CD14-positive monocyte (primary cell): ENCODE data around the gene SLC27A4. TPM values are rescaled to one million over a fixed set of nuclear protein-coding genes. Genes with fewer than 3 reads are reported as not detected.

Source experiments
- DNase-seq, 3 donors: peaks; one replicate each; pipeline ENCODE4 v3.0.0-alpha.2; 2011 to 2022
- H2AFZ ChIP-seq: 2 replicates; pipeline ENCODE4 v1.6.0; 2012; ENCODE audit warnings: mild to moderate bottlenecking, low read depth, low read length, inconsistent platforms; ENCODE audit not compliant: insufficient read depth, poor library complexity, severe bottlenecking
- H3K27ac ChIP-seq, 2 donors: 1 replicate in 1 of 2; 2 replicates in 1 of 2; pipeline ENCODE4 v1.5.1; 2012 to 2013; ENCODE audit warnings: low read length in 2 of 2, control low read depth in 1 of 2, inconsistent platforms in 1 of 2, low read depth in 1 of 2, mild to moderate bottlenecking in 1 of 2
- H3K27me3 ChIP-seq, 2 donors: one replicate each; pipeline versions ENCODE4 v1.6.0 to v1.6.1; 2011 to 2013; ENCODE audit warnings: low read length in 2 of 2; ENCODE audit not compliant: control insufficient read depth in 2 of 2, insufficient read depth in 2 of 2
- H3K36me3 ChIP-seq, 2 donors: replicated peaks in 1 of 2; 1 replicate in 1 of 2; 2 replicates in 1 of 2; pipeline versions ENCODE4 v1.5.1 to v1.6.1; 2012 to 2013; ENCODE audit warnings: low read length in 2 of 2, control low read depth in 1 of 2, inconsistent platforms in 1 of 2, mild to moderate bottlenecking in 1 of 2; ENCODE audit not compliant: insufficient read depth in 2 of 2, control insufficient read depth in 1 of 2
- H3K4me1 ChIP-seq, 2 donors: 1 replicate in 1 of 2; 2 replicates in 1 of 2; pipeline versions ENCODE4 v1.5.1 to v1.6.1; 2012 to 2013; ENCODE audit warnings: low read length in 2 of 2, control low read depth in 1 of 2, inconsistent platforms in 1 of 2, mild to moderate bottlenecking in 1 of 2, moderate library complexity in 1 of 2; ENCODE audit not compliant: insufficient read depth in 2 of 2, control insufficient read depth in 1 of 2
- H3K4me2 ChIP-seq: replicated peaks from 2 replicates; pipeline ENCODE3; 2012; ENCODE audit warnings: low read length, moderate library complexity, mild to moderate bottlenecking; ENCODE audit not compliant: poor library complexity, severe bottlenecking; ENCODE audit errors: extremely low read depth
- H3K4me3 ChIP-seq, 3 experiments: fragments of 200-600 bp in 1 of 3; sonication (generic) in 1 of 3; replicated peaks in 1 of 3; 1 replicate in 2 of 3; 2 replicates in 1 of 3; pipeline ENCODE4 v1.5.1; 2011 to 2013; ENCODE audit warnings: low read length in 3 of 3, mild to moderate bottlenecking in 3 of 3, control low read depth in 2 of 3, low read depth in 2 of 3, inconsistent platforms in 1 of 3, moderate library complexity in 1 of 3
- H3K79me2 ChIP-seq: 2 replicates; pipeline ENCODE4 v1.6.0; 2012; ENCODE audit warnings: mild to moderate bottlenecking, control low read depth, inconsistent platforms, low read length, moderate library complexity; ENCODE audit not compliant: insufficient read depth
- H3K9ac ChIP-seq: 2 replicates; pipeline ENCODE4 v1.6.0; 2017; ENCODE audit warnings: low read length, mild to moderate bottlenecking; ENCODE audit not compliant: insufficient read depth, poor library complexity, severe bottlenecking
- H3K9me3 ChIP-seq, 2 donors: replicated peaks in 1 of 2; 1 replicate in 1 of 2; 2 replicates in 1 of 2; pipeline versions ENCODE4 v1.5.1 to v1.6.1; 2012 to 2013; ENCODE audit warnings: low read length in 2 of 2, control low read depth in 1 of 2; ENCODE audit not compliant: control insufficient read depth in 1 of 2, insufficient read depth in 1 of 2
- H4K20me1 ChIP-seq: 2 replicates; pipeline ENCODE4 v1.6.0; 2012; ENCODE audit warnings: mild to moderate bottlenecking, low read length, control low read depth, moderate library complexity; ENCODE audit not compliant: insufficient read depth
- H3K27ac Mint-ChIP-seq, 7 donors: one replicate each; pipeline ENCODE4 v1.8.0; 2020; ENCODE audit warnings: mild to moderate bottlenecking in 7 of 7, mixed read lengths in 7 of 7, moderate library complexity in 6 of 7, inconsistent platforms in 2 of 7
- H3K27me3 Mint-ChIP-seq, 3 donors: one replicate each; pipeline ENCODE4 v1.8.0; 2021 to 2022; ENCODE audit warnings: low read depth in 3 of 3, mild to moderate bottlenecking in 3 of 3, mixed read lengths in 3 of 3, moderate library complexity in 3 of 3, inconsistent platforms in 1 of 3
- H3K36me3 Mint-ChIP-seq, 2 donors: one replicate each; pipeline ENCODE4 v1.8.0; 2020; ENCODE audit warnings: mixed read lengths in 2 of 2, inconsistent platforms in 1 of 2, mild to moderate bottlenecking in 1 of 2
- H3K4me1 Mint-ChIP-seq: one replicate; pipeline ENCODE4 v1.8.0; 2020; ENCODE audit warnings: mild to moderate bottlenecking, mixed read lengths
- H3K4me3 Mint-ChIP-seq, 2 donors: one replicate each; pipeline ENCODE4 v1.8.0; 2020; ENCODE audit warnings: mild to moderate bottlenecking in 2 of 2, mixed read lengths in 2 of 2, moderate library complexity in 1 of 2
- H3K9me3 Mint-ChIP-seq, 7 donors: one replicate each; pipeline ENCODE4 v1.8.0; 2020 to 2022; ENCODE audit warnings: mixed read lengths in 7 of 7, mild to moderate bottlenecking in 6 of 7, moderate library complexity in 6 of 7, inconsistent platforms in 2 of 7
- WGBS: methylation state at CpG from one replicate; pipeline ENCODE4 v1.1.5; 2013; ENCODE audit warnings: missing lambda C conversion rate; ENCODE audit not compliant: insufficient coverage; 5-methylcytosine and 5-hydroxymethylcytosine counted together
- intact Hi-C, 2 donors: fragments of 100-400 bp; cut with micrococcal nuclease; formaldehyde crosslinking; loops; one replicate each; pipeline versions ENCODE4 v1.15.0 to v1.15.1; 2023
- polyA plus RNA-seq, 3 donors: library from polyadenylated mRNA; depleted of rRNA in 1 of 3; unstranded in 2 of 3; stranded (reverse) in 1 of 3; fragments of 300-500 nt in 2 of 3; fragments of >200 nt in 1 of 3; fragmentation: Illumina TruSeq in 2 of 3; gene quantifications; 1 replicate in 2 of 3; 2 replicates in 1 of 3; pipeline ENCODE4 v1.2.3, GENCODE V29; 2012 to 2021
- TF ChIP-seq, protein P1 (sequence below): fragments of 200-600 bp; IDR thresholded peaks from one replicate; pipeline ENCODE4 v1.8.0; 2022; ENCODE audit warnings: antibody characterized with exemption, mild to moderate bottlenecking

Gene SLC27A4
- polyA plus RNA-seq, 3 donors = 6.8 to 8.9 (median 6.8) TPM

DNA sequence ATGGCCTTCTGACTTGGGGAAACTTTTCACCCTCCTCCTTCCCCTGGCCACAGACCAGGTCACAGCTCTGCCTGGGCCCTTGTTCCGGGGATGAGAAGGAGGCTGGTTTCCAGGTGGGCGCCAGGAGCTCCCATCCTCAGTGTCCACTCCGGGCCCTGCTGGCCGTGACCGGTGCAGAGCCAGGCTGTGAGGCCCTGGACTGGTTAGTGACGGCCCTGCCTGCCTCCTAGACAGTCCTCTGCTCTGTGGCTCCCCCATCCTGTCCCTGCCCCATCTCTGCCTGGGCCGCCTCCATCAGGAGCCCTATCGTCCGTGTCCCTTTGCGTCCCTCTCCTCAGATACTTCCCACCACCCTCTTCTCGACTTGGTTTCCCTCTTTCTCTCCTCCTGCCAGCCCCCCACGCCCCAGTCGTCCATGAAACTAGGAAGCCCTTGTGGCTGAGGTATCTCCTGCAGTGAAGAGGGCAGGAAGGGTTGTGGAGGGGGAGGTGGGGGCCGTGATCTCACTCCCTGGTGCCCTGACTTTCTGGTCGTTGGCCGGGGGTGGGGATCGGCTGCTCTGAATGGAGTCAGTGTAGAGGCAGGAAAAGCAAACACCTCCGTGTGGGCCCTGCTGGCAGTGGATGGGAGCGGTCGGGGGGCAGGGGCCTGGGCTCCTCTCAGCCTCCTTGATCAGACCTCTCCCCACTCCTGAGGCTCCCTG lies 64.9 kb downstream of the SLC27A4 start:
- H3K9me3 Mint-ChIP-seq = no peaks in the 10 kb centered on the region
- no peaks in the 10 kb centered on the region for H3K4me1 ChIP-seq
- no peak overlapping the region for H3K27ac Mint-ChIP-seq
- no peak overlapping the region for H3K4me2 ChIP-seq
- H3K4me3 ChIP-seq = no peak overlapping the region
- H3K9me3 ChIP-seq = no peaks in the 10 kb centered on the region
- no peak overlapping the region for H2AFZ ChIP-seq
- H3K36me3 ChIP-seq = no peaks in the 10 kb centered on the region
- H3K4me1 Mint-ChIP-seq = no peaks in the 10 kb centered on the region
- no peak for DNase-seq
- H3K9ac ChIP-seq = no peak overlapping the region
- no peak overlapping the region for H3K27ac ChIP-seq
- peaks cover 5 to 23% of the 10 kb centered on the region in 2 donors for H3K27me3 ChIP-seq
- H3K79me2 ChIP-seq = no peaks in the 10 kb centered on the region
- intact Hi-C loops = no loop called here
- H3K27me3 Mint-ChIP-seq = peaks cover 18 to 34% (median 25%) of the 10 kb centered on the region in 3 donors
- H3K4me3 Mint-ChIP-seq = no peak overlapping the region
- TF ChIP-seq, protein P1, sequence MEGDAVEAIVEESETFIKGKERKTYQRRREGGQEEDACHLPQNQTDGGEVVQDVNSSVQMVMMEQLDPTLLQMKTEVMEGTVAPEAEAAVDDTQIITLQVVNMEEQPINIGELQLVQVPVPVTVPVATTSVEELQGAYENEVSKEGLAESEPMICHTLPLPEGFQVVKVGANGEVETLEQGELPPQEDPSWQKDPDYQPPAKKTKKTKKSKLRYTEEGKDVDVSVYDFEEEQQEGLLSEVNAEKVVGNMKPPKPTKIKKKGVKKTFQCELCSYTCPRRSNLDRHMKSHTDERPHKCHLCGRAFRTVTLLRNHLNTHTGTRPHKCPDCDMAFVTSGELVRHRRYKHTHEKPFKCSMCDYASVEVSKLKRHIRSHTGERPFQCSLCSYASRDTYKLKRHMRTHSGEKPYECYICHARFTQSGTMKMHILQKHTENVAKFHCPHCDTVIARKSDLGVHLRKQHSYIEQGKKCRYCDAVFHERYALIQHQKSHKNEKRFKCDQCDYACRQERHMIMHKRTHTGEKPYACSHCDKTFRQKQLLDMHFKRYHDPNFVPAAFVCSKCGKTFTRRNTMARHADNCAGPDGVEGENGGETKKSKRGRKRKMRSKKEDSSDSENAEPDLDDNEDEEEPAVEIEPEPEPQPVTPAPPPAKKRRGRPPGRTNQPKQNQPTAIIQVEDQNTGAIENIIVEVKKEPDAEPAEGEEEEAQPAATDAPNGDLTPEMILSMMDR = no peak
- H3K36me3 Mint-ChIP-seq = no peaks in the 10 kb centered on the region
- WGBS = 89% methylated on average over 3 of the region's 20 CpGs
- no peaks in the 10 kb centered on the region for H4K20me1 ChIP-seq

DNA sequence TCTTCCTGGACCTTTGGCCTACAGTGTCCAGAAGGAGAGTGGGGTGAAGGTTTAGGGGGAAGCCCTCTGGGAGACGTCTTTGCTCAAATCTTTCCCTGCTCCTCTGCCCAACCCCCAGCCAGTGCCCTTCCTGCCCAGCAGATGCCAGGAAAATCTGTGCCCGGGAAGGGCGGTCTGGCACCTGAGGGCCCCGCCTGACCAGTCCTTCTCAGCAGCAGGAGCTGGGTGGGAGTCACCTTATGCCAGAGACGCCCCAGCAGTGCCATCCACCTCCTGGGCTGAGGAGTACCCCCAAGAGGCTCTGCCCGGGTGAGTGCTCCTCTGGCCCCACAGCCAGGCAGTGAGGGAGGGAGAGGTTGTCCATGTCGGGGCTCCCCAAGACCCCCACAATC lies 65.4 kb downstream of the SLC27A4 start:
- Histone ChIP-seq H3K27ac (no peak overlapping the region), H3K27me3 (peaks cover 5 to 24% of the 10 kb centered on the region in 2 donors), H3K36me3 (no peaks in the 10 kb centered on the region), H3K4me1 (no peaks in the 10 kb centered on the region), H2AFZ (no peak overlapping the region), H3K79me2 (no peaks in the 10 kb centered on the region), H4K20me1 (no peaks in the 10 kb centered on the region), H3K9me3 (no peaks in the 10 kb centered on the region), H3K9ac (no peak overlapping the region), H3K4me2 (no peak overlapping the region), H3K4me3 (no peak overlapping the region)
- H3K9me3 Mint-ChIP-seq = no peaks in the 10 kb centered on the region
- TF ChIP-seq, protein P1 = no peak
- intact Hi-C loops = no loop called here
- peak overlapping the region in 1 of 7 donors; percentile 37 for H3K27ac Mint-ChIP-seq
- H3K4me3 Mint-ChIP-seq = no peak overlapping the region
- H3K27me3 Mint-ChIP-seq = peaks cover 22 to 38% (median 30%) of the 10 kb centered on the region in 3 donors
- no peaks in the 10 kb centered on the region for H3K4me1 Mint-ChIP-seq
- H3K36me3 Mint-ChIP-seq = no peaks in the 10 kb centered on the region
- 93% methylated on average over 4 of the region's 7 CpGs for WGBS
- no peak for DNase-seq
